Keratinocyte (primary cell): ENCODE data around the gene BOLA2B. TPM values are rescaled to one million over a fixed set of nuclear protein-coding genes. Genes with fewer than 3 reads are reported as not detected.
"Not testable (repeated sequence)": the region's sequence is repeated elsewhere in the genome, so short reads cannot be mapped to it uniquely, and the experiment has no call there.

Experiments used
- DNase-seq: peaks from one replicate; pipeline ENCODE4 v3.0.0-alpha.2; 2011; ENCODE audit warnings: low read depth, missing footprints, low spot score
- FAIRE-seq: peaks from 2 replicates; lab custom pipeline; 2011; peaks lifted over from hg19 to GRCh38; lab: Jason Lieb, UNC
- H2AFZ ChIP-seq: 2 replicates; pipeline ENCODE4 v1.6.0; 2012; ENCODE audit warnings: low read length, control low read depth, inconsistent platforms; ENCODE audit not compliant: control insufficient read depth
- H3K27ac ChIP-seq: 2 replicates; pipeline ENCODE4 v1.5.1; 2011; ENCODE audit warnings: low read length; ENCODE audit not compliant: control insufficient read depth, insufficient read depth
- H3K27me3 ChIP-seq: 3 replicates; pipeline ENCODE4 v1.6.0; 2011; ENCODE audit warnings: low read length; ENCODE audit not compliant: control insufficient read depth, insufficient read depth; ENCODE audit errors: extremely low read depth
- H3K36me3 ChIP-seq, 2 experiments: 2 replicates in 1 of 2; 3 replicates in 1 of 2; pipeline ENCODE4 v1.5.1; 2011; ENCODE audit warnings: low read length in 2 of 2, mild to moderate bottlenecking in 1 of 2; ENCODE audit not compliant: control insufficient read depth in 2 of 2, insufficient read depth in 2 of 2; ENCODE audit errors: extremely low read depth in 1 of 2
- H3K4me1 ChIP-seq: 3 replicates; pipeline ENCODE4 v1.5.1; 2011; ENCODE audit warnings: low read length; ENCODE audit not compliant: control insufficient read depth, insufficient read depth; ENCODE audit errors: extremely low read depth
- H3K4me2 ChIP-seq: 3 replicates; pipeline ENCODE4 v1.6.0; 2011; ENCODE audit warnings: low read depth, low read length; ENCODE audit not compliant: control insufficient read depth, insufficient read depth; ENCODE audit errors: extremely low read depth
- H3K4me3 ChIP-seq, 3 experiments: fragments of 200-600 bp in 1 of 3; sonication (generic) in 1 of 3; 2 replicates in 2 of 3; 3 replicates in 1 of 3; pipeline ENCODE4 v1.5.1; 2011 to 2016; ENCODE audit warnings: low read length in 3 of 3, mild to moderate bottlenecking in 3 of 3, control low read depth in 2 of 3, inconsistent platforms in 1 of 3, low read depth in 1 of 3, mixed read lengths in 1 of 3, mixed run types in 1 of 3, moderate library complexity in 1 of 3; ENCODE audit not compliant: control insufficient read depth in 2 of 3, insufficient read depth in 2 of 3; ENCODE audit errors: extremely low read depth in 1 of 3
- H3K79me2 ChIP-seq: 2 replicates; pipeline ENCODE4 v1.6.0; 2012; ENCODE audit warnings: low read length; ENCODE audit not compliant: control insufficient read depth, insufficient read depth
- H3K9ac ChIP-seq: 3 replicates; pipeline ENCODE4 v1.6.0; 2011; ENCODE audit warnings: low read length; ENCODE audit not compliant: control insufficient read depth, insufficient read depth; ENCODE audit errors: extremely low read depth
- H3K9me1 ChIP-seq: 3 replicates; pipeline ENCODE4 v1.6.0; 2011; ENCODE audit warnings: low read length; ENCODE audit not compliant: control insufficient read depth, insufficient read depth; ENCODE audit errors: extremely low read depth
- H3K9me3 ChIP-seq: 2 replicates; pipeline ENCODE4 v1.5.1; 2012; ENCODE audit warnings: low read depth, low read length; ENCODE audit not compliant: control insufficient read depth
- H4K20me1 ChIP-seq: 3 replicates; pipeline ENCODE4 v1.6.0; 2011; ENCODE audit warnings: low read length; ENCODE audit not compliant: control insufficient read depth, insufficient read depth; ENCODE audit errors: extremely low read depth
- EZH2 ChIP-seq: IDR thresholded peaks from one replicate; pipeline ENCODE4 v1.6.1; 2012; ENCODE audit warnings: inconsistent platforms, mild to moderate bottlenecking, low read length, moderate library complexity
- dilution Hi-C: fragments of 300-500 bp; cut with MboI; formaldehyde crosslinking; loops from one replicate; pipeline ENCODE4 v1.7.0; 2020; ENCODE audit warnings: low sequenced_read_pairs; ENCODE audit not compliant: extremely low pct_ligation_motif_present
- polyA plus RNA-seq, 5 experiments: library from polyadenylated mRNA; depleted of rRNA in 3 of 5; stranded (reverse) in 3 of 5; stranded (forward) in 1 of 5; unstranded in 1 of 5; fragments of >200 nt; gene quantifications; 1 replicate in 1 of 5; 2 replicates in 3 of 5; 3 replicates in 1 of 5; pipeline versions ENCODE4 v1.2.1 to v1.2.3, GENCODE V29; 2011 to 2012; ENCODE audit warnings: missing spikeins in 2 of 5, low read depth in 1 of 5, low replicate concordance in 1 of 5
- TF ChIP-seq, protein P1 (sequence below), 3 experiments: IDR thresholded peaks in 1 of 3; conservative IDR thresholded peaks in 1 of 3; optimal IDR thresholded peaks in 1 of 3; 2 replicates in 2 of 3; 3 replicates in 1 of 3; pipeline versions ENCODE3 to v1.5.1; 2011; ENCODE audit warnings: low read length in 3 of 3, mild to moderate bottlenecking in 3 of 3, moderate library complexity in 2 of 3, control low read depth in 1 of 3, inconsistent platforms in 1 of 3; ENCODE audit not compliant: insufficient read depth in 2 of 3; ENCODE audit errors: extremely low read depth in 1 of 3

Gene BOLA2B
- polyA plus RNA-seq, 1 donor (not counting 4 experiments of a cell fraction or from before 2014, with no cell fraction given) = 41.0 TPM

DNA sequence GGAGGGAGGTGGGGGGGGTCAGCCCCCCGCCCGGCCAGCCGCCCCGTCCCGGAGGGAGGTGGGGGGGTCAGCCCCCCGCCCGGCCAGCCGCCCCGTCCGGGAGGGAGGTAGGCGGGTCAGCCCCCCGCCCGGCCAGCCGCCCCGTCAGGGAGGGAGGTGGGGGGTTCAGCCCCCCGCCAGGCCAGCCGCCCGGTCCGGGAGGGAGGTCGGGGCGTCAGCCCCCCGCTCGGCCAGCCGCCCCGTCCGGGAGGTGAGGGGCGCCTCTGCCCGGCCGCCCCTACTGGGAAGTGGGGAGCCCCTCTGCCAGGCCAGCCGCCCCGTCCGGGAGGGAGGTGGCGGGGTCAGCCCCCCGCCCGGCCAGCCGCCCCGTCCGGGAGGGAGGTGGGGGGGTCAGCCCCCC, 24.1 kb downstream of the BOLA2B start:
- H3K4me1 ChIP-seq, H3K9ac ChIP-seq, H3K36me3 ChIP-seq, H3K79me2 ChIP-seq, dilution Hi-C loops, H3K27me3 ChIP-seq, H4K20me1 ChIP-seq, H3K27ac ChIP-seq, H2AFZ ChIP-seq, H3K4me3 ChIP-seq, H3K4me2 ChIP-seq, H3K9me3 ChIP-seq, FAIRE-seq, H3K9me1 ChIP-seq, DNase-seq: not testable (repeated sequence)

DNA sequence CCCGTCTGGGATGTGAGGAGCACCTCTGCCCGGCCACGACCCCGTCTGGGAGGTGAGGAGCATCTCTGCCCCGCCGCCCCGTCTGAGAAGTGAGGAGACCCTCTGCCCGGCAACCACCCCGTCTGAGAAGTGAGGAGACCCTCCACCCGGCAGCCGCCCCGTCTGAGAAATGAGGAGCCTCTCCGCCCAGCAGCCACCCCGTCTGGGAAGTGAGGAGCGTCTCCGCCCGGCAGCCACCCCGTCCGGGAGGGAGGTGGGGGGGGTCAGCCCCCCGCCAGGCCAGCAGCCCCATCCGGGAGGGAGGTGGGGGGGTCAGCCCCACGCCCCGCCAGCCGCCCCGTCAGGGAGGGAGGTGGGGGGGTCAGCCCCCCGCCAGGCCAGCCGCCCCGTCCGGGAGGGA, 24.7 kb downstream of the BOLA2B start:
- H3K27ac ChIP-seq, FAIRE-seq, H3K9ac ChIP-seq, H3K79me2 ChIP-seq, H3K9me3 ChIP-seq, H2AFZ ChIP-seq, H3K4me2 ChIP-seq, dilution Hi-C loops, H3K27me3 ChIP-seq, H4K20me1 ChIP-seq, H3K4me3 ChIP-seq, H3K4me1 ChIP-seq, DNase-seq, H3K9me1 ChIP-seq, H3K36me3 ChIP-seq: not testable (repeated sequence)

DNA sequence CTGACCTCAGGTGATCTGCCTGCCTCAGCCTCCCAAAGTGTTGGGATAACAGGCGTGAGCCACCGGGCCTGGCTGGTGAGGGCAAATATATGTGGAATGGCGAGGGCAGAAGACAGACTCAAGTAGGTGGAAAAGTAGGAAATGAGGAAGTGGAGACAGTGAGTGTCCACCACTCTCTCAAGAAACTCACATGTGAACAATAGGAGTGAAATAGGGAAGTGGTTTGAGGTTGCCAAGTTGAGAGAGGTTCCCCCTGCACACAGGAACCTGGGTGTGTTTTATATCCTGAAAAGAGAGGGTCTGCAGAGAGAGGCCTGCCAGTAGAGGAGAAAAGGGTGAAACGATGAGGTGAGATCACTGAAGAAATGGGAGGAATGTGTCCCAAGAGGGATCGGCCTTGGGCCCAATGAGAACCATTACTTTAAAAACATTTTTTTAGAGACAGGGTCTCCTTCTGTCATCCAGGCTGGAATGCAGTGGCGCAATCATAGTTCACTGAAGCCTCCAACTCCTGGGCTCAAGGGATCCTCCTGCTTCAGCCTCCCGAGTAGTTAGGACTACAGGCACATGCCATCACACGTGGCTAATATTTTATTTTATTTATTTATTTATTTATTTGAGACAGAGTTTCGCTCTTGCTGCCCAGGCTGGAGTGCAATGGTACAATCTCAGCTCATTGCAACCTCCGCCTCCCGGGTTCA, 27.1 kb downstream of the BOLA2B start:
- Histone ChIP-seq H3K27ac (no peak overlapping the region), H3K79me2 (no peaks in the 10 kb centered on the region), H2AFZ (no peak overlapping the region), H3K27me3 (no peaks in the 10 kb centered on the region), H3K4me1 (no peaks in the 10 kb centered on the region), H4K20me1 (no peaks in the 10 kb centered on the region), H3K9me3 (no peaks in the 10 kb centered on the region), H3K4me3 (no peak overlapping the region), H3K36me3 (no peaks in the 10 kb centered on the region), H3K9ac (no peak overlapping the region), H3K4me2 (no peak overlapping the region), H3K9me1 (no peaks in the 10 kb centered on the region)
- dilution Hi-C loops = no loop called here
- no peak for DNase-seq
- TF ChIP-seq EZH2 = no peak
- TF ChIP-seq, protein P1, sequence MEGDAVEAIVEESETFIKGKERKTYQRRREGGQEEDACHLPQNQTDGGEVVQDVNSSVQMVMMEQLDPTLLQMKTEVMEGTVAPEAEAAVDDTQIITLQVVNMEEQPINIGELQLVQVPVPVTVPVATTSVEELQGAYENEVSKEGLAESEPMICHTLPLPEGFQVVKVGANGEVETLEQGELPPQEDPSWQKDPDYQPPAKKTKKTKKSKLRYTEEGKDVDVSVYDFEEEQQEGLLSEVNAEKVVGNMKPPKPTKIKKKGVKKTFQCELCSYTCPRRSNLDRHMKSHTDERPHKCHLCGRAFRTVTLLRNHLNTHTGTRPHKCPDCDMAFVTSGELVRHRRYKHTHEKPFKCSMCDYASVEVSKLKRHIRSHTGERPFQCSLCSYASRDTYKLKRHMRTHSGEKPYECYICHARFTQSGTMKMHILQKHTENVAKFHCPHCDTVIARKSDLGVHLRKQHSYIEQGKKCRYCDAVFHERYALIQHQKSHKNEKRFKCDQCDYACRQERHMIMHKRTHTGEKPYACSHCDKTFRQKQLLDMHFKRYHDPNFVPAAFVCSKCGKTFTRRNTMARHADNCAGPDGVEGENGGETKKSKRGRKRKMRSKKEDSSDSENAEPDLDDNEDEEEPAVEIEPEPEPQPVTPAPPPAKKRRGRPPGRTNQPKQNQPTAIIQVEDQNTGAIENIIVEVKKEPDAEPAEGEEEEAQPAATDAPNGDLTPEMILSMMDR (optimal IDR thresholded peaks at IDR 0.05 in 1 of 3, IDR thresholded peaks at IDR 0.05 in 1 of 3, conservative IDR thresholded peaks at IDR 0.05 in 1 of 3; ENCODE audit: extremely low read depth in 1 of 3, insufficient read depth in 2 of 3, low read length in 3 of 3) = no peak
- no peak for FAIRE-seq
